Measurements from ENCODE around the gene OTX1. TPM values are rescaled to one million over a fixed set of nuclear protein-coding genes. Genes with fewer than 3 reads are reported as not detected.
"Not testable (repeated sequence)": the region's sequence is repeated elsewhere in the genome, so short reads cannot be mapped to it uniquely, and the experiment has no call there.

The OTX1 gene
- total RNA-seq, 4 donors from 2014 or later: not detected

DNA sequence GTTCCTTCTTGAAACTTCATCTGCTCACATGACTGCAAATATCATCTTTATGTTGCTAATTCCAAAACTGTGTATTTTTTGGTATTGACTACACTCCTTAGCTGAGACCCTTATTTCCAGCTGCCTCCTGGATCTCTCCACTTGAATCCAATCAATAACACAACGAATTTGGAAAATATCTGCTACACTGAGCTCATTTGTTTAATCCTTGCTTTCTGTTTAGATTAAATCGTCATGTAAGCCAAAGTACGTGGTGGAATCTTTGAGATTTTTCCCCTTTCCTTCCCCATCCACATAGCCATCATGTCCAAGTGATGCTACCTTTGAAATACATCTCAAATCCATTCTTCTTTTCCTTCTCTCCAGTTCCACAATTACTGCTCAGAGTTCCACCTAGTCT, 15.6 kb downstream of the OTX1 start:
- H3K27me3 ChIP-seq: peaks cover 0 to 46% of the 10 kb centered on the region in 2 donors
- TF ChIP-seq POLR2A (IDR thresholded peaks at IDR 0.05): no peak
- TF ChIP-seq, protein P1, sequence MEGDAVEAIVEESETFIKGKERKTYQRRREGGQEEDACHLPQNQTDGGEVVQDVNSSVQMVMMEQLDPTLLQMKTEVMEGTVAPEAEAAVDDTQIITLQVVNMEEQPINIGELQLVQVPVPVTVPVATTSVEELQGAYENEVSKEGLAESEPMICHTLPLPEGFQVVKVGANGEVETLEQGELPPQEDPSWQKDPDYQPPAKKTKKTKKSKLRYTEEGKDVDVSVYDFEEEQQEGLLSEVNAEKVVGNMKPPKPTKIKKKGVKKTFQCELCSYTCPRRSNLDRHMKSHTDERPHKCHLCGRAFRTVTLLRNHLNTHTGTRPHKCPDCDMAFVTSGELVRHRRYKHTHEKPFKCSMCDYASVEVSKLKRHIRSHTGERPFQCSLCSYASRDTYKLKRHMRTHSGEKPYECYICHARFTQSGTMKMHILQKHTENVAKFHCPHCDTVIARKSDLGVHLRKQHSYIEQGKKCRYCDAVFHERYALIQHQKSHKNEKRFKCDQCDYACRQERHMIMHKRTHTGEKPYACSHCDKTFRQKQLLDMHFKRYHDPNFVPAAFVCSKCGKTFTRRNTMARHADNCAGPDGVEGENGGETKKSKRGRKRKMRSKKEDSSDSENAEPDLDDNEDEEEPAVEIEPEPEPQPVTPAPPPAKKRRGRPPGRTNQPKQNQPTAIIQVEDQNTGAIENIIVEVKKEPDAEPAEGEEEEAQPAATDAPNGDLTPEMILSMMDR (IDR thresholded peaks at IDR 0.05): no peak
- no peak for DNase-seq

DNA sequence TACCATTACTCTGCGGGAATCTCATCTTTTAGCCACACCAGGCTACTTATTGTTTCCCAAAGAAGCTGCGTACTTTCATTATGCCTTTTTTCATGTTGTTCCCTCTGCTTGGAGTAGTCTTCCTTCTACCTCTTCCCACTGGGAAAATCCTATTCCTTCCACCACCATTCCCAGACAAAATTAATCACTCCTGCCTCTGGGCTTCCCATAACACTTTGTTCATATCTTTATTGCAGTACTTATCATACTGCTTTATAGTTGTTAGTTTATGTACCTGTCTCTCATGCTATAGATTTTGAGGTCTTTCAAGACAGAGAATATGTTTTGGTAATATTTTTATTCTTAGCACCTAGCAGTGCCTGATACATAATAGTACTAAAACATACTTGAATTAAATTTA, 16.2 kb downstream of the OTX1 start:
- TF ChIP-seq, protein P1 (IDR thresholded peaks at IDR 0.05): no peak
- TF ChIP-seq POLR2A (IDR thresholded peaks at IDR 0.05): no peak
- H3K36me3 ChIP-seq: no peaks in the 10 kb centered on the region
- H3K4me3 ChIP-seq: no peak overlapping the region
- no peaks in the 10 kb centered on the region for H3K4me1 ChIP-seq
- DNase-seq: no peak
- H3K27me3 ChIP-seq: peaks cover 0 to 41% of the 10 kb centered on the region in 2 donors
- no peak overlapping the region for H3K27ac ChIP-seq
- intact Hi-C loops (cut with DNase I; ENCODE audit: low total_unique reads): no loop called here
- no peaks in the 10 kb centered on the region for H3K9me3 ChIP-seq

More for the DNA sequence above, 15.6 kb downstream of the OTX1 start:
- no peak overlapping the region for H3K4me3 ChIP-seq
- no peaks in the 10 kb centered on the region for H3K36me3 ChIP-seq
- no peaks in the 10 kb centered on the region for H3K4me1 ChIP-seq
- no peak overlapping the region for H3K27ac ChIP-seq
- H3K9me3 ChIP-seq: no peaks in the 10 kb centered on the region
- intact Hi-C loops (cut with DNase I; ENCODE audit: low total_unique reads): no loop called here

DNA sequence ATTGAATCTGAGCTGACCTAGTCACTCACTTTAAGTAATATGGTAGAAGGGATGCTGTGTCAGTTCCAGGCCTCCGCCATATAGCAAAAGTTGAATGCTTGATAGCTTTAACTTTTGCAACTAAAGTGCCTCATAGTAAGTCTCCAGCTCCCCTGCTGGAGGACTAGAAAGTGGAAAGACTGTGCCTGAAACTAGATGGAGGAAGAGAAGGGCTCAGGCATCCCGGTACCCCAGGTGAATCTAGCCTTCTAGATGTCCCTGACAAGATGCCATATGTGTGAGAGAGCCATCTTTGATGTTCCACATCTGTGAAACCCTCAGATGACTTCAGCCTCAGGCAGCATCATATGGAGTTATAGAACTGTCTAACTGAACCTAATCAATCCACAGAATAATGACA, 21.0 kb downstream of the OTX1 start:
- Histone ChIP-seq H3K27ac (no peak overlapping the region), H3K36me3 (no peaks in the 10 kb centered on the region), H3K4me1 (no peaks in the 10 kb centered on the region), H3K4me3 (no peak overlapping the region), H3K27me3 (no peaks in the 10 kb centered on the region), H3K9me3 (no peaks in the 10 kb centered on the region)
- no peak for DNase-seq
- no peak for TF ChIP-seq POLR2A (IDR thresholded peaks at IDR 0.05)
- TF ChIP-seq, protein P1 (IDR thresholded peaks at IDR 0.05): no peak
- intact Hi-C loops (cut with DNase I; ENCODE audit: low total_unique reads): no loop called here

DNA sequence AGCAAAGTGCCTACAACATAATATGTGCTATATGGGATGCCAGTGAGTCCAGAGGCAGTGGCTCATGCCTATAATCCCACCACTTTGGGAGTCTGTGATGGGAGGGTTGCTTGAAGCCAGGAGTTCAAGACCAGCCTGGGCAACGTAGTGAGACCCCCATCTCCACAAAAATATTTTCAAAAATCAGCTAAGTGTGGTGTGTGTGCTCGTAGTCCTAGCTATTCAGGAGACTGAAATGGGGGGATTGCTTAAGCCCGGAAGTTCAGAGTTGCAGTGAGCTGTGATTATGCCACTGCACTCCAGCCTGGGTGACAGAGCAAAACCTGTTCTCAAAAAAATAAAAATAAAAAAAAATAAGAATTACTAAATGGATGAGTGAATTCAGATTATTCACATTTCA, 23.4 kb downstream of the OTX1 start:
- Histone ChIP-seq H3K27me3 (no peaks in the 10 kb centered on the region), H3K4me3 (no peak overlapping the region), H3K4me1 (no peaks in the 10 kb centered on the region), H3K9me3 (no peaks in the 10 kb centered on the region), H3K36me3 (no peaks in the 10 kb centered on the region), H3K27ac (no peak overlapping the region)
- intact Hi-C loops (cut with DNase I; ENCODE audit: low total_unique reads): no loop called here
- TF ChIP-seq POLR2A (IDR thresholded peaks at IDR 0.05): no peak
- TF ChIP-seq, protein P1 (IDR thresholded peaks at IDR 0.05): no peak
- no peak for DNase-seq

DNA sequence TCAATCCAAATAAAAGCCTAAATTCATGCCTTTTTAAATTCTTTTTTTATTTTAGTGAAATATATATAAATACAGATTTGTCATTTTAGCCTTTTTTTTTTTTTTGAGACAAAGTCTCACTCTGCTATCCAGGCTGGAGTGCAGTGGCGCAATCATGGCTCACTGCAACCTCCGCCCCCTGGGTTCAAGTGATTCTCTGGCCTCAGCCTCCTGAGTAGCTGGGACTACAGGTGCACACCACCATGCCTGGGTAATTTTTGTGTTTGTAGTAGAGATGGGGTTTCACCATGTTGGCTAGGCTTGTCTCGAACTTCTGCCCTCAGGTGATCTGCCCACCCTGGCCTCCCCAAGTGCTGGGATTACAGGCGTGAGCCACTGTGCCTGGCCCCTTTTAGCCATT, 23.8 kb downstream of the OTX1 start:
- H3K9me3 ChIP-seq; H3K4me3 ChIP-seq; intact Hi-C loops (cut with DNase I; ENCODE audit: low total_unique reads); DNase-seq; H3K4me1 ChIP-seq; H3K36me3 ChIP-seq; H3K27ac ChIP-seq; H3K27me3 ChIP-seq: not testable (repeated sequence)

Measured in uterus (tissue), 4 donors.